HTR-8/SVneo (cell line): ENCODE data around the gene REPS1.
A peak's percentile ranks its signal among the peaks of the same experiment; 100 is the strongest.
"Not testable (repeated sequence)": the region's sequence is repeated elsewhere in the genome, so short reads cannot be mapped to it uniquely, and the experiment has no call there.

Experiments
- DNase-seq: peaks from one replicate; pipeline ENCODE4 v3.0.0; 2011; ENCODE audit warnings: low spot score, mixed read lengths; ENCODE audit not compliant: insufficient read length
- FAIRE-seq: peaks from 2 replicates; lab custom pipeline; 2011; peaks lifted over from hg19 to GRCh38; lab: Jason Lieb, UNC

Gene REPS1

DNA sequence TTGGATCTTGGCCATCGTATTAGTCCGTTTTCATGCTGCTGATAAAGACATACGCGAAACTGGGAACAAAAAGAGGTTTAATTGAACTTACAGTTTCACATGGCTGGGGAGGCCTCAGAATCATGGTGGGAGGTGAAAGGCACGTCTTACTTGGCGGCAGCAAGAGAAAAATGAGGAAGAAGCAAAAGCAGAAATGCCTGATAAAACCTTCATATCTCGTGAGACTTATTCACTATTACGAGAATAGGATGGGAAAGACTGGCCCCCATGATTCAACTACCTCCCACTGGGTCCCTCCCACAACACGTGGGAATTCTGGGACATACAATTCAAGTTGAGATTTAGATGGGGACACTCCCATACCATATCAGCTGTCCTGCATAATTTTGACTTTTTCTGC is 20.1 kb upstream of the REPS1 start:
- no peak for FAIRE-seq
- no peak for DNase-seq

DNA sequence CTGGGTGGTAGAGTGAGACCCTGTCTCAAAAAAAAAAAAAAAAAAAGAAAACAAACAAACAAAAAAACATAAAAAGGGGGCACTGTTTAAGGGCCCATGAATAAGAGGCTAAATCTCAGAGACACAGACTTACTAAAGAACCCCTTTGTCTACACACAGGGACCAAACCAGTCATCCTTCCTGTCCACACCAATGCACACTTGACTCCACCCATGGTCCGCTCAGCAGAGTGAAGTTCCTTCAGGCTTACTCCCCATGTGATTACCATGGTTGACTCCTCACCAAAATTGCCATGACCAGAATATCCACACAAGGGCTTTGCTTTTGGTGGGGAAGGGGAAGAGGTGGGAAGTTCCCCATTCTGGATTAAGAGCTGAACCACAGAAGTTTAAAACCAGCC is 19.4 kb upstream of the REPS1 start:
- no peak for DNase-seq
- no peak for FAIRE-seq

DNA sequence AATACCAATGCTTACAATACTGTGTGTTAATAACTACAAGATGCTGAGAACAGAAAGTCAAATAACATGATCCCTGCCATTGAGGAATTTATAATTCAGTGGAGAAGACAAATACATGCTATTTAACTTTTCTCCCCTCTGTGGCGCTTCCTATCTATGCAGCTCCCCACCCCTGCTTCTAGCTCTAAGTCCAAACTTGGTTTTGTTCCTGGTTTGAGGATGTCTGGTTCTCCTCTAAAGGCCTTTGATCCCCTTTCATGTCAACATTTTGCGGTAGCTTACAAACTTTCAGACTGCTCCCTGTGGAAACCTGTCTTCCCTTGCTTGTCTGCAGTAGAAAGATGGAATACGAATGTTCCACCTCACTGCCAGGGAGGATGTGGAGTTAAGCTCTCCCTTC is 18.4 kb upstream of the REPS1 start:
- DNase-seq, result no peak
- FAIRE-seq, result no peak

DNA sequence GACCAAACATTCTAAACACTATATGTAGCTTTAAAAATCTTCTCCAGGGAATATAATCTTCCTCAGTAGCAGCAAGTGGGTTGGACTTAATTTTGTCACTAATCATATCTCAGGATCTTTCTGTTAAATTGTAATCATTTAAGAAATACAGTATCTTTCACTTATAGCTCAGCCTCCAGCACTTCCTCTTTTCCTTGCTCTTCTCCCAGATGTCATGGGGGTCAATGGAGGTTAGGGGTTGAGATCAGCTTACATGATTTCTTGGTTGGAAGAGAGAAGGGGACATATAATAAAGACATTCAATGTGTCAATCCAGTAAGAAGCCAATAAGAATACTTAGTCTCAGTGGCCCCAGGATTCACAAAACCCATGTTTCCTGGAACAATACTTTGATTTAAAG is 15.7 kb upstream of the REPS1 start:
- FAIRE-seq, result no peak
- no peak for DNase-seq

DNA sequence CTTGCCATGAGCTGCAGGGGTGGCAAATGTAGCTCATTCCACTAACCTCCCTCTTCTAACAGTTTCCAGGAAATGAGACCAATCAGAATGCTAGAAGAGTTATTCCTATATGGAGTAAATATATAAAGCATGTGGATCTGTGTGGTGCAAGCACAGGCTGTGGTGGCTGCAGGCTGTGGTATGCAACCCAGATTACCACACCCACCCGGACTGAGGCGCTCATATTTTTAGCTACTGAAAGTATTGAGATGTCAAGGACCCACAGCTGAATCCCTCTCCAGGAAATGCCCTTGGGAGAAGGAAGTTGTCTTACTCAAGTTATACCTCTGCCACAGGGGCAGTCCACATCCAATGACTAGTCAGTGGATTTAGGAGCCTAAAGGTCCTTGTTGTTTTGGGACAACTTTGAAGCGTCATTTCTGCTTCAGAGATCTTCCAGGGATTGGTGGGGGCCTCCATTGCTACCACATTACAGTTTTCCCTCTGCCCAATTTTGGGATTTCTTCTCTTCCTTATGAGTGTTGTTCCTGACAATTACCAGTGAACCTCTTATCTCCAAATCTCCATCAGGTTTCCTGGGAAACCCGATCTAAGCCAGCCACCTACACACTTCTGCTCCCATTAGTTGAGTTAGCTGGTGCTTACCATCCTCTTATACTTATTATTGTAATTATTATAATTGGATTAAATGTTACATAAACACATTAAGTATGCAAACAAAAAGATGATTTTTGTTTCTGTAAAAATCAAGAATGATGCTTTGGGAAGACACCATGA is 12.1 kb upstream of the REPS1 start:
- FAIRE-seq (no peak), DNase-seq (no peak)

DNA sequence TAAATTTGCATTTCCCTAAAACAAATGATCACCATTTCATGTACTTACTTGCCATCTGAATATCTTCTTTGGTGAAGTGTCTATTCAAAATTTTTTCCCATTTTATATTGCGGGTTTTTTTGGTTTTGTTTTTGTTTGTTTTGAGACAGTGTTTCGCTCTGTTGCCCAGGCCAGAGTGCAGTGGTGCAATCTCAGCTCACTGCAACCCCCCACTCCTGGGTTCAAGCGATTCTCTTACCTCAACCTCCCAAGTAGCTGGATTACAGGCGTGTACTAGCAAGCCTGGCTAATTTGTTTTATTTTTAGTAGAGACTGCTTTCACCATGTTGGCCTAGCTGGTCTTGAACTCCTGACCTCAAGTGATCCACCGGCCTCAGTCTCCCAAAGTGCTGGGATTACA is 9.1 kb upstream of the REPS1 start:
- DNase-seq (no peak), FAIRE-seq (no peak)

DNA sequence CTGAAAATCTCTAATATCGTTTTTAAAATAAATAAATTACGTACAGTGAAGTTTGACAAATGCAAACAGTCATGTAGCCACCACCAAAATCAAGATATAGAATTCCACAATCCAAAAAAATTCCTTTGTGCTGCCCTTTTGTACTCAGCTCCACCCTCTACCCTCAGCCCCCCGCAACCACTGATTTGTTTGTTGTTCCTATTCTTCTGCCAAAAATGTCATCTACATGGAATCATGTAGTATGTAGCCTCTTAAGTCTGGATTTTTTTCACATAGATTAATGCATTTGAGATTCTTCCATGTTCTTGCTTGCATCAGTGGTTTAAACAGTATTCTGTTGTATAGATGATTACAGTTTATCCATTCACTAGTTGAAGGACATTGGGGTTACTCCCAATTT is 8.5 kb upstream of the REPS1 start:
- no peak for DNase-seq
- FAIRE-seq, result no peak

DNA sequence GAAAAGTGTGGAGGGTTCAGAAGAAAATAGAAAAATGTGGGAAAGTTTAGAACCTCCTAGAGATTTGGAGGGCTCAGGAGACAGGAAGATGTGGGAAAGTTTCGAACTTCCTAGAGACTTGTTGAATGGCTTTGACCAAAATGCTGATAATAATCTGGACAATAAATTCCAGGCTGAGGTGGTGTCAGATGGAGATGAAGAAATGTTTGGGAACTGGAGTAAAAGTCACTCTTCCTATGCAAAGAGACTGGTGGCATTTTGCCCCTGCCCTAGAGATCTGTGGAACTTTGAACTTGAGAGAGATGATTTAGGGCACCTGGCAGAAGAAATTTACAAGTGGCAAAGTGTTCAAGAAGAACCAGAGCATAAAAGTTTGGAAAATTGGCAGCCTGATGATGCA is 5.4 kb upstream of the REPS1 start:
- not testable (repeated sequence) for DNase-seq, FAIRE-seq

DNA sequence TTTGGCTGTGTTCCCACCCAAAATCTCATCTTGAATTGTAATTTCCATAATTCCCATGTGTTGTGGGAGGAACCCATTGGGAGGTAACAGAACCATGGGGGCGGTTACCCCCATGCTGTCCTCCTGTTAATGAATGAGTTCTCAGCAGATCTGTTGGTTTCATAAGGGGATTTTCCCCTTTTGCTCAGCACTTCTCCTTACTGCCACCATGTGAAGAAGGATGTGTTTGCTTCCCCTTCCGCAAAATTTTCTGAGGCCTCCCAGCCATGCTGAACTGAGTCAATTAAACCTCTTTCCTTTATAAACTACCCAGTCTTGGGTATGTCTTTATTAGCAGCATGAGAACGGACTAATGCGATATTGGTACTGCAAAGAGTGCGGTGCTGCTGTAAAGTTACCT is 4.9 kb upstream of the REPS1 start:
- not testable (repeated sequence) for FAIRE-seq, DNase-seq

DNA sequence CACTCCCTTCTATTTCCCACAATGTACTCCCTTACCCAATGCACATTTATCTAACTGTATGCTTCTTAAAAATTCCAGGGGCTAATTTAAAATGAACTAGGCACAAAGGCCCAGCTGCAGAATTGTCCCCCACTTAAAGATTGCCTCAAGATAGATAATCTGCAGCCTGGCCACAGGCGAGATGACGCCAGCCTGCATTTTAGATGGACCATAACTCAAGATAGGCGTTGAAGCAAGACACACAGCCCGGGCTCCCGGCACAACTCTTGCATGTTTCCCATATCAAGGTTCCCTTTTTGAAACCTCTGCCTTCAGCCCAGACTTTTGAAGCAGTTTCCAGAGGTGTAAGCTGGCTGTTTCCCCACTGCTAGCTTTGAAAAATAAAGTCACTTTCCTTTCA is 3.2 kb upstream of the REPS1 start:
- FAIRE-seq (no peak), DNase-seq (no peak)

DNA sequence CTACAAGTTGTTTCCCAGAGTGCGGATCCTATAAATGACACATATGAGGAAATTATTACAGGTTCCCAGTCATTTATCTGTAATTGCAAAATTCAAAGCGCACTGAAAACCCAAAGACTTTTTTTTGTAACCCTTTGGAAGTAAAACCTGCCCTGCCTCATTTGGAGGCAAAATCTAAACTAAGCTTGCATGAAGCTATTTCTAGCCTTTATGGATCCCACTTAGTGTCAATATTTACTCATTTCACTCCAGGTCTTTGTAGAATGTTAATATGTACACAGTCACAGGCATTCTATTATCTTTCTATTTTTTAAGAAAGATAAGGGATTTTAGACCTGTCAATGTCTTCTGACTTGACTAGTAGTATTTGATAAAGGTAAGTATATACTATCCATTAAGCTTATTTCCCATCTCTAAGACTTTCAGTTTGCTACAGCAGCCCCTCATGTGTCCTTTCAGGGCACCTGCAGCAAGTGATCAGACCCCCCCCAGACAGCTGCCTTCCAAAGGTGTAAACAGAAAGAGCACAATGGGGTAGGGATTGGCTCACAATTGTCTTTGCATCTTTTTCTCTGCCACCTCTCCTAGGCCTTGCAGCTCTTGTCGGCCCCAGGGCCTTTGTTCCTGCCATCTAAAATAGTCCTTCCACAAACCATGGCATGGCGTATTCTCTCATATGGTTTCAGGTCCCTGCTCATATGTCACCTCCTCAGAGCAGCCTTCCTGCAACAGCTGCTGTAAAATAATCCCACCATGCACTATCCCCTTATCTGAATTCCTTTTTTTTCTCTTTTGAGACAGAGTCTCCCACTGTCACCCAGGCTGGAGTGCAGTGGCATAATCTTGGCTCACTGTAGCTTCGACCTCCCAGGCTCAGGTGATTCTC is 1.3 kb upstream of the REPS1 start:
- FAIRE-seq (no peak), DNase-seq (no peak)

DNA sequence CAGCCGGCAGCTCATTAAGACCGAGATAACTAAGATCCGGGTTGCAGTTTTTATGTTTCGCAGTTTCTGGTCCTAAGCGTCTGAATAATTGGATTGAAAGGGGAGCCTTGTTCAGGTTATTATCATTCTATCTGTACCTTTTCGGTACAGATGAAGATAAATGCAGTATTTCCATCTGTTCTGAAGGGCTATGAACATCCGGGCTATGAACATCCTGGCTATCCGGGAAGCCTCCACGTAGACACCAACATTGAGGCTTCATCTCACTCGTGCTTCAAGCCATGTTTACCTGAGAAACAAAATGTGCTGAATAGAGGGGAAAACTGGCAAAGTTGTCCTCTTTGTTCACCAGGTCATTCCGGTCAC is 399 bp upstream of the REPS1 start:
- DNase-seq (no peak), FAIRE-seq (no peak)

DNA sequence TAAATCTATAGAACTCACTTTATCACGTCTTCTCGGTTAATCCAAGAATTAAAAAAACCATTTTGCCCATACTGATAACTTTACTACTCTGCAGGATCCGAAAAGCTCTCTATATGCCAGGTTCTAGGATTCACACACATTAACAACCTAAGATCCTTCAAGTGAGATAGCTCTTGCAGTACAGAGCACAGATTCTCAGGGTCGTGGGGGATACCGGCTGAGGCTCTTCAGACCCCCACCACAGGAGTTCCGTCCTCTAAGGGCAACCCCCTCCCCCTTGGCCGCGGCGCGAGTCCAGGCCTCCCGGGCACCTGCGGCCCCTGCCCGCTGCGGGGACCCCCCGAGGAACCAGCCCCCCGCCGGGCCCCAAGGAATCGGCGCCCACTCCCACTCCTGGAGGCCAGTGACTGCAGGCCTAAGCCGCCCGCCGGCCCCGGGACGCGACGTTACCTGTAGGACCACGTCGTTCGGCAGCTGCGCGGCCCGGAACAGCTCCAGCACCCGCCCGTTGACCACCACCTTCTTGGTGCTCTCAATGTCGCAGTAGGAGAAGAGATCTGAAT is 892 bp downstream of the REPS1 start:
- DNase-seq (no peak), FAIRE-seq (no peak)

DNA sequence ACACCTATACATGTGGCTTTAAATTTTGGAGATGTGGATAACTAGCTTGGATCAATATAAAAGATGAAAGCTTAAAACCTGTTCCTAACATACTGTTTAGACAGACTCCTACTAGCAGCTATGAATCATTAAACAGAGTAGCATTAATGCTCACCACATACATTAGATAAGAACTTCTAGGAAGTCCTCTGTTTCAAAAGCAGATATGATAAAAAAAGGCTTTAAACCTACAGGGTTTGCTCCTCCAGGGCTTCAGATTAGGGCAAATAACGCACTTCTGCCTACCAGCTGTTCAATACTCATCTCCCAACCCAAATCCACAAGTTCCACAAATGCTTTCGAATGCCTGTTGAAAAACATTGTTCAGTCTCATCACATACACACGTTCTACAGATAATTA is 1.5 kb downstream of the REPS1 start:
- FAIRE-seq (no peak), DNase-seq (no peak)

DNA sequence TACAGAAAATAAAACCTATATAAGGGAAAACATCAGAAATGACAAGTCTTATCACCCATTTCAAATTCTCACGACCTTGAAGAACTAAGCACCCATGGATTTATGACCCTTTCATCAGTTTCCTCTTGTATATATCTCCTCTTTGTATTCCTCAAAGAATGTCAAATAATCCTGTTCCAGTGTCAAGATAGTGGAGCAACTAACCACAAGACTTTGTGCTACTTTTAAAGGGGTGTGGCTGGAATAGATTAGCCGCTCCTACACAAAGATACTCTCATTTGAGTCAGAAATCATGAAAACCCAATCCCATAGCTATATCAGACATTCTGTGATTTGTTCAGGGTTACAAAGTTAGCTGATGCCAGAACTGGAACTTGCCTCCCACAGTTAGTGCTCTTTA is 6.6 kb downstream of the REPS1 start:
- DNase-seq (no peak), FAIRE-seq (no peak)

DNA sequence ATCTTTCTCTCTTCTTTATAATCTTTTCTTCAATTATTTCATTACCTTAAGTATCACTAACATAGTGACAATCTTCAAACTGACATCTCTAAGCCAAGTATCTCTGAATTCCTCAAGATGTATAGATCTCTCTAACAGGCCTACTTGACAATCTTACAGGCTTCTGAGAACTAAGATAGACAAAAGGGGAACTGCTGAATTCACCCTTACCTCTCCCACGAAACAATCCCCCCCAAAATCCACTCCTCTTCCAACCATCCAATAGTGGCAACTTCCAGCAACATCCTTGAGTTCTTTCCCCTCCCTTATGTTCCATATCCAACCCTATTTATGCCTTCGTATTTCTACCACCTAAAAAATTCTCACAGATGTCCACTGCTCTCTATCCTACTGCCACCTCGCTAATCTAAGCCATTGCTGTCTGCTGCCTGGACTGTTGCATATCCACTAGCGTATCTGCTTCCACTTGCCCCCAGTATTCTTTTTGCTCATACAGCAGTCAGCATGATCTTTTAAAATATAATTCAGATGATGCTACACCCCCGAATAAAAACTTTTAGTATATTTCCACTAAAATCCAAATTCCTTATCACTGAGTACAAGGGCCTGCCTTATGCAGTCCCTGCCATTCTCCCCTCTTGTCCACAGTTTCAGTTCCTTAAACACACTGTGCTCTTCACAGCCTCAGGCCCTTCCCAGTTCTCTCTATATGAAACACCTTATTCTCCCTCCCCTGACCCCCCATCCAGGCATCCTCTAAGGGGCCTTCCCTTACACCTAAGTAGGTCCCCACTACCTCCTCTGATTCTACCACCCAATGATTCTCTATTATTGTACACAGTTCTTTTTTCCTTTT is 8.0 kb downstream of the REPS1 start:
- DNase-seq, result no peak
- no peak for FAIRE-seq

DNA sequence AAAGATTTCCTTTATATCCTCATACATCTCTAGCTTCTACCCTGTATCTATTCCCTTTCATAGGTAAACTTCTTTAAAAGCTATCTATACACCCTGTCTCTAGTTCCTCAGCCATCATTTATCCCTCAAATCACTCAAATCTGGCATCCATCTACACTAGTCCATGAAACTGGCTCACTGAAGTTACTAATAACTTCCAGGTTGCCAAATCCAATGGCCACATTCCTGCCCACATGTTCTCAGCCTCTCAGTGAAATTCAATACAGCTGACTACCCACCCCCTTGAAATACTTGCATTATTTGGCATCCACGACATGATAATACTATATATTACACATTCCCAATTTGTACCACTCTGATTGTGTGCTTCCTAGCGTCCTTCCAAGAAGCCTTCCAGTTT is 8.7 kb downstream of the REPS1 start:
- DNase-seq (no peak), FAIRE-seq (peak; percentile 36)

DNA sequence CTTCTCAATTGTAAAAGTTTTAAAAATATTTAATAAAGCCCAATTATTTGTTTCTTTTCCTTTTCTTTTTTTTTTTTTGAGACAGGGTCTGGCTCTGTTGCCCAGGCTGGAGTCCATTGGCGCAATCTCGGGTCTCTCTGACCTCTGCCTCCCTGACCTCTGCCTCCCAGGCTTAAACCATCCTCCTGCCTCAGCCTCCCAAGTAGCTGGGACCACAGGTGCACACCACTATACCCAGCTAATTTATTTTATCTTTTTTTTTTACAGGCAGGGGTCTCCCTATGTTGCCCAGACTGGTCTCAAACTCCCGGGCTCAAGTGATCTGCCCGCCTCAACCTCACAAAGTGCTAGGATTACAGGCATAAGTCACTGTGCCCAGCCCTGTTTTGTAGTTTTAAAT is 9.8 kb downstream of the REPS1 start:
- FAIRE-seq (no peak), DNase-seq (no peak)

DNA sequence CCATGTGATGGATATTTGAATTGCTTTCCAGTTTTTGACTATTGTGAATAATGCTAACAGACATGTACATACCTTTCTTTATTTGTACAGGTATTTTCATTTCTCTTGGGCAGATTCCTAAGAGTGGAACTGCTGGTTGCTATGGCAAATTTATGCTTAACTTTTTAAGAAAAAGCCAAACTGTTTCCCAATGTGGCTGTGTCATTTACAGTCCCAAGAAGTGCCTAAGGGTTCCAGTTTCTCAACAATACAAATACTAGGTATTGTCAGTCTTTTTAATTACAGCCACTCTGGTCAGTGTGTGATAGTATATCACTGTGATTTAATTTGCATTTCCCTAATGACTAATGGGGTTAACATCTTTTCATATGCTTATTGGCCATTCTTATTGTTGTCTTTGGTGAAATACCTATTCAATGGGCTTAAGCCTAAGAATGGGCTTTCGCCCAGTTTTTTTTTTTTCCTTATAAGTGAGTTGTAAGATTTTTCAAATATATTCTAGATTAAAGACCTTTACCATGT is 10.3 kb downstream of the REPS1 start:
- DNase-seq, result no peak
- no peak for FAIRE-seq

DNA sequence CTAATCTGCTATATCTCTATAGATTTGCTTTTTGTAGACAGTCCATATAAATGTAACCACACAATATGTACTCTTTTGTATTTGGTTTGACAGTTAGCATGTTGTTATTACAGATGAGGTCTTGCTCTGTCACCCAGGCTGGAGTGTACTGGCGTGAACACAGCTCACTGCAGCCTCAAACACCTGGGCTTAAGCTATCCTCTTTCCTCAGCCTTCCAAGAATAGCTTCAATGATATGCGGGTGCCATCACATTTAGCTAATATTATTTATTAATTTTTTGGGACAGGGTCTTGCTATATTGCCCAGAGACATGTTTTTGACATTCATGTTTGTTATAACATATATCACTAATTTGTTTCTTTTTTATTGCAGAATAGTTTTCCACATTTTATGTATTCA is 10.8 kb downstream of the REPS1 start:
- FAIRE-seq (no peak), DNase-seq (no peak)
